IMR-90 (cell line): ENCODE data around the gene KRTAP5-5. TPM values are rescaled to one million over a fixed set of nuclear protein-coding genes. Genes with fewer than 3 reads are reported as not detected.

Experiments
- ATAC-seq: fragments of 200-7000 bp; cut with Tn5 transposase; 2 replicates; pipeline ENCODE4 v1.9.1; 2020; ENCODE audit warnings: low read depth, mild to moderate bottlenecking, moderate library complexity
- BruUV-seq: library from RNA; stranded (reverse); fragments of 400-500 nt; replicated peaks from 2 replicates; lab custom pipeline; 2021; lab: Mats Ljungman, UMichigan
- CTCF ChIA-PET: fragments of 300-600 bp; formaldehyde crosslinking; extraction: SDS; loops from one replicate; lab custom pipeline; 2021; ENCODE audit warnings: antibody characterized with exemption; lab: Yijun Ruan, JAX
- POLR2A ChIA-PET: fragments of 300-600 bp; sonication (Branson Sonifier 250); formaldehyde crosslinking; loops from one replicate; lab custom pipeline; 2022; ENCODE audit warnings: antibody characterized with exemption; ENCODE audit not compliant: unreplicated experiment; lab: Charles Lee
- DNase-seq: peaks from one replicate; pipeline ENCODE4 v3.0.0; 2013
- H2AFZ ChIP-seq: replicated peaks from 2 replicates; pipeline ENCODE3; 2013; ENCODE audit warnings: low read length, mild to moderate bottlenecking; ENCODE audit not compliant: poor library complexity
- H2AK5ac ChIP-seq: 2 replicates; pipeline ENCODE4 v1.6.1; 2013; ENCODE audit warnings: low read depth, low read length, inconsistent platforms
- H2AK9ac ChIP-seq: replicated peaks from 2 replicates; pipeline ENCODE3; 2013; ENCODE audit warnings: mild to moderate bottlenecking, low read depth, low read length, moderate library complexity; ENCODE audit not compliant: poor library complexity
- H2BK120ac ChIP-seq: 2 replicates; pipeline ENCODE4 v1.6.1; 2013; ENCODE audit warnings: low read depth, low read length, inconsistent platforms
- H2BK15ac ChIP-seq: 3 replicates; pipeline ENCODE4 v1.6.1; 2013; ENCODE audit warnings: low read depth, low read length, inconsistent platforms
- H2BK20ac ChIP-seq: 2 replicates; pipeline ENCODE4 v1.6.1; 2013; ENCODE audit warnings: low read depth, mild to moderate bottlenecking, inconsistent platforms, low read length, moderate library complexity
- H2BK5ac ChIP-seq: 2 replicates; pipeline ENCODE4 v1.6.1; 2013; ENCODE audit warnings: mild to moderate bottlenecking, low read depth, low read length, inconsistent platforms; ENCODE audit not compliant: poor library complexity, severe bottlenecking
- H3K14ac ChIP-seq: replicated peaks from 2 replicates; pipeline ENCODE4 v1.6.1; 2013; ENCODE audit warnings: low read depth, low read length, inconsistent platforms
- H3K18ac ChIP-seq: 2 replicates; pipeline ENCODE4 v1.6.1; 2013; ENCODE audit warnings: low read depth, low read length, control low read depth
- H3K23ac ChIP-seq: 2 replicates; pipeline ENCODE4 v1.6.1; 2013; ENCODE audit warnings: low read depth, low read length, inconsistent platforms
- H3K27ac ChIP-seq: 2 replicates; pipeline ENCODE4 v1.5.1; 2013; ENCODE audit warnings: mild to moderate bottlenecking, control low read depth, low read length; ENCODE audit not compliant: insufficient read depth
- H3K27me3 ChIP-seq: 2 replicates; pipeline ENCODE4 v1.6.1; 2013; ENCODE audit warnings: low read length; ENCODE audit not compliant: control insufficient read depth, insufficient read depth
- H3K36me3 ChIP-seq: 2 replicates; pipeline ENCODE4 v1.6.1; 2013; ENCODE audit warnings: low read length, mixed read lengths; ENCODE audit not compliant: control insufficient read depth, insufficient read depth
- H3K4ac ChIP-seq: 2 replicates; pipeline ENCODE4 v1.6.1; 2013; ENCODE audit warnings: low read depth, low read length, inconsistent platforms
- H3K4me1 ChIP-seq: 2 replicates; pipeline ENCODE4 v1.6.1; 2013; ENCODE audit warnings: low read length, mixed read lengths; ENCODE audit not compliant: control insufficient read depth, insufficient read depth
- H3K4me2 ChIP-seq: 2 replicates; pipeline ENCODE4 v1.6.1; 2013; ENCODE audit warnings: low read depth, mild to moderate bottlenecking, control low read depth, low read length, moderate library complexity
- H3K4me3 ChIP-seq: 2 replicates; pipeline ENCODE4 v1.5.1; 2013; ENCODE audit warnings: low read depth, mild to moderate bottlenecking, control low read depth, low read length, moderate library complexity; ENCODE audit not compliant: insufficient read depth
- H3K56ac ChIP-seq: 2 replicates; pipeline ENCODE4 v1.6.1; 2013; ENCODE audit warnings: low read length, inconsistent platforms; ENCODE audit not compliant: insufficient read depth; ENCODE audit errors: extremely low read depth
- H3K79me1 ChIP-seq, 2 experiments: 2 replicates each; pipeline ENCODE4 v1.6.1; 2013; ENCODE audit warnings: low read length in 2 of 2, inconsistent platforms in 1 of 2, low read depth in 1 of 2
- H3K9ac ChIP-seq: 2 replicates; pipeline ENCODE4 v1.6.1; 2013; ENCODE audit warnings: low read depth, low read length, control low read depth
- H3K9me1 ChIP-seq: 2 replicates; pipeline ENCODE4 v1.6.1; 2013; ENCODE audit warnings: low read length, inconsistent platforms; ENCODE audit not compliant: insufficient read depth
- H3K9me3 ChIP-seq: 2 replicates; pipeline ENCODE4 v1.6.1; 2013; ENCODE audit warnings: low read length; ENCODE audit not compliant: control insufficient read depth, insufficient read depth
- H4K20me1 ChIP-seq: 2 replicates; pipeline ENCODE4 v1.6.1; 2013; ENCODE audit warnings: low read length, inconsistent platforms; ENCODE audit not compliant: insufficient read depth
- H4K5ac ChIP-seq: 2 replicates; pipeline ENCODE4 v1.6.1; 2013; ENCODE audit warnings: mild to moderate bottlenecking, low read depth, low read length, control low read depth
- H4K8ac ChIP-seq, 2 experiments: 2 replicates each; pipeline ENCODE4 v1.6.1; 2013; ENCODE audit warnings: low read depth in 2 of 2, low read length in 2 of 2, control low read depth in 1 of 2, inconsistent platforms in 1 of 2
- H4K91ac ChIP-seq: 2 replicates; pipeline ENCODE4 v1.6.1; 2013; ENCODE audit warnings: low read depth, low read length, inconsistent platforms; ENCODE audit not compliant: insufficient read depth
- BHLHE40 ChIP-seq: fragments of 150-350 bp; IDR thresholded peaks from 2 replicates; pipeline ENCODE4 v1.6.1; 2016; ENCODE audit warnings: mild to moderate bottlenecking, low read depth, low read length
- CEBPB ChIP-seq: IDR thresholded peaks from 2 replicates; pipeline ENCODE4 v1.6.1; 2012; ENCODE audit warnings: low read depth, low read length, improper control_type of control experiment
- CHD1 ChIP-seq: IDR thresholded peaks from 2 replicates; pipeline ENCODE4 v1.6.1; 2012; ENCODE audit warnings: low read depth, low read length, improper control_type of control experiment
- CTCF ChIP-seq: conservative IDR thresholded peaks from 2 replicates; pipeline ENCODE4 v1.5.1; 2012; ENCODE audit warnings: mild to moderate bottlenecking, low read depth, low read length, improper control_type of control experiment
- FOS ChIP-seq: fragments of 150-350 bp; IDR thresholded peaks from 2 replicates; pipeline ENCODE4 v1.6.1; 2016; ENCODE audit warnings: low read depth, low read length
- MAFK ChIP-seq: IDR thresholded peaks from 2 replicates; pipeline ENCODE4 v1.6.1; 2012; ENCODE audit warnings: low read depth, low read length, improper control_type of control experiment
- MAZ ChIP-seq: IDR thresholded peaks from 2 replicates; pipeline ENCODE4 v1.6.1; 2012; ENCODE audit warnings: low read depth, mild to moderate bottlenecking, low read length, improper control_type of control experiment, moderate library complexity, borderline replicate concordance
- MXI1 ChIP-seq: IDR thresholded peaks from 2 replicates; pipeline ENCODE4 v1.6.1; 2012; ENCODE audit warnings: low read depth, mild to moderate bottlenecking, low read length, moderate library complexity, borderline replicate concordance
- NFE2L2 ChIP-seq: fragments of 150-350 bp; IDR thresholded peaks from 2 replicates; pipeline ENCODE4 v1.6.1; 2016; ENCODE audit warnings: low read depth, mild to moderate bottlenecking, low read length
- POLR2A ChIP-seq: IDR thresholded peaks from 2 replicates; pipeline ENCODE4 v1.6.1; 2012; ENCODE audit warnings: mild to moderate bottlenecking, low read depth, low read length
- RAD21 ChIP-seq: IDR thresholded peaks from 2 replicates; pipeline ENCODE4 v1.6.1; 2012; ENCODE audit warnings: low read length, improper control_type of control experiment
- RCOR1 ChIP-seq: IDR thresholded peaks from 2 replicates; pipeline ENCODE4 v1.6.1; 2012; ENCODE audit warnings: mild to moderate bottlenecking, low read length, improper control_type of control experiment; ENCODE audit not compliant: insufficient replicate concordance
- RFX5 ChIP-seq: IDR thresholded peaks from 2 replicates; pipeline ENCODE4 v1.8.0; 2012; ENCODE audit warnings: low read depth, mild to moderate bottlenecking, low read length, moderate library complexity
- SMC3 ChIP-seq: fragments of 150-350 bp; IDR thresholded peaks from 2 replicates; pipeline ENCODE4 v1.6.1; 2016; ENCODE audit warnings: low read depth, mild to moderate bottlenecking, antibody characterized with exemption, low read length, moderate library complexity
- USF2 ChIP-seq: fragments of 150-350 bp; IDR thresholded peaks from 2 replicates; pipeline ENCODE4 v1.6.1; 2017; ENCODE audit warnings: mild to moderate bottlenecking, antibody characterized with exemption, low read length, low read depth
- whole genome bisulfite sequencing, 2 experiments: methylation state at CpG; one replicate each; pipeline versions ENCODE4 v1.1.5 to v1.1.7; 2013; ENCODE audit warnings: missing lambda C conversion rate in 2 of 2; ENCODE audit not compliant: insufficient read length in 1 of 2; ENCODE audit errors: extremely low coverage in 2 of 2; 5-methylcytosine and 5-hydroxymethylcytosine counted together
- dilution Hi-C: fragments of 300-500 bp; cut with HindIII; formaldehyde crosslinking; loops from one replicate; pipeline ENCODE4 v1.14.3; 2018; ENCODE audit warnings: low sequenced_read_pairs; ENCODE audit not compliant: unreplicated experiment
- in situ Hi-C: fragments of 300-500 bp; cut with MboI; formaldehyde crosslinking; loops from 3 replicates; pipeline ENCODE4 v1.14.3; 2019; ENCODE audit warnings: low sequenced_read_pairs, inconsistent platforms, mixed read lengths
- intact Hi-C: fragments of 100-400 bp; cut with micrococcal nuclease; formaldehyde crosslinking; loops from 2 replicates; pipeline ENCODE4 v1.10.0; 2022
- polyA plus RNA-seq, 3 experiments: library from polyadenylated mRNA; depleted of rRNA; stranded (reverse); fragments of >200 nt; gene quantifications; 2 replicates each; pipeline ENCODE4 v1.2.3, GENCODE V29; 2012; ENCODE audit warnings: low replicate concordance in 1 of 3
- total RNA-seq: library from RNA; depleted of rRNA; stranded (reverse); fragments of >200 nt; gene quantifications from 2 replicates; pipeline ENCODE4 v1.2.3, GENCODE V29; 2012
- TF ChIP-seq, protein P1 (sequence below): fragments of 150-350 bp; IDR thresholded peaks from 2 replicates; pipeline ENCODE4 v1.6.1; 2016; ENCODE audit warnings: low read depth, mild to moderate bottlenecking, low read length, moderate library complexity, borderline replicate concordance

The KRTAP5-5 gene
- total and polyA plus RNA-seq, 2 of the 4 experiments (the other 2 are of a cell fraction): not detected

DNA sequence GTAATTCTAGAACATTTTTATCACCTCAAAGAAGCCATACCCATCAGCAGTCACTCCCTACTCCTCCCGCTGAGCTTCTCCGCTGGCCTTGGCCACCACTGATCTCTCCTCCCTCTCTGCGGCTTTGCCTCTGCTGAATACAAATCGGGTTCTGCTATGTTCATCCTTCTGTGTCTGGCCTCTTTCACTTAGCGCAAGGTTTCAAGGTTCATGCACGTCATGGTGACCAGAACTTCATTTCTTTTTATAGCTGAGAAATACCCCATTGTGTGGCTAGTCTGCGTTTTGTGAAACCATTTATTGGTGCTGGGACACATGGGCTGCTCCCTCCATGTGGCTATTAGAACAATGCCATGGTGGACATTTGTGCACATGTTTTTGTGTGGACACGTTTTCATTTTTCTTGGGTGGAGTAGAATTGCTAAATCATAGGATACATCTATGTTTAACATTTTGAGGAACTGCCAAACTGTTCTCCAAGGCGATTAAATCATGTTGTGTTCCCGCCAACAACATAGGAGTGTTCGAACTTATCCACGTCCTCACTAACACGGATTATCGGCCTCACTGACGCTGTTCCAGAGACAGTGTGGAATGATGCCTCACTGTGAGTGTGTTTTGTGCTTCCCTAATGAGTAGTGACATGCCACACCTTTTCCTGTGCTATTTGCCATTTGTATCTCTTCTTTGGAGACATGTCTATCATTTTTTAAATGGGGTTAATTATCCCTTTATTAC is 43.2 kb downstream of the KRTAP5-5 start:
- H2AFZ ChIP-seq: no peak overlapping the region
- no peaks in the 10 kb centered on the region for H3K4me1 ChIP-seq
- H2AK5ac ChIP-seq: no peak overlapping the region
- H4K5ac ChIP-seq: no peak overlapping the region
- BruUV-seq: no TSS peak
- ATAC-seq (no peak), DNase-seq (no peak)
- intact Hi-C loops (no loop called here), in situ Hi-C loops (no loop called here), dilution Hi-C loops (no loop called here)
- TF ChIP-seq FOS: no peak
- no peak for TF ChIP-seq MXI1
- TF ChIP-seq, protein P1, sequence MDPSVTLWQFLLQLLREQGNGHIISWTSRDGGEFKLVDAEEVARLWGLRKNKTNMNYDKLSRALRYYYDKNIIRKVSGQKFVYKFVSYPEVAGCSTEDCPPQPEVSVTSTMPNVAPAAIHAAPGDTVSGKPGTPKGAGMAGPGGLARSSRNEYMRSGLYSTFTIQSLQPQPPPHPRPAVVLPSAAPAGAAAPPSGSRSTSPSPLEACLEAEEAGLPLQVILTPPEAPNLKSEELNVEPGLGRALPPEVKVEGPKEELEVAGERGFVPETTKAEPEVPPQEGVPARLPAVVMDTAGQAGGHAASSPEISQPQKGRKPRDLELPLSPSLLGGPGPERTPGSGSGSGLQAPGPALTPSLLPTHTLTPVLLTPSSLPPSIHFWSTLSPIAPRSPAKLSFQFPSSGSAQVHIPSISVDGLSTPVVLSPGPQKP: no peak
- TF ChIP-seq NFE2L2: no peak
- no peak for TF ChIP-seq RCOR1
- no peak for TF ChIP-seq CEBPB
- no peak for TF ChIP-seq CTCF
- no peak for TF ChIP-seq MAFK
- TF ChIP-seq USF2: no peak
- no peak for TF ChIP-seq RAD21
- TF ChIP-seq MAZ: no peak
- TF ChIP-seq SMC3: no peak
- TF ChIP-seq RFX5: no peak
- TF ChIP-seq BHLHE40: no peak
- TF ChIP-seq POLR2A: no peak
- TF ChIP-seq CHD1: no peak
- H3K4ac ChIP-seq: no peak overlapping the region
- H3K56ac ChIP-seq: no peak overlapping the region
- no peak overlapping the region for H2BK120ac ChIP-seq
- no peaks in the 10 kb centered on the region for H3K36me3 ChIP-seq
- no peak overlapping the region for H3K18ac ChIP-seq
- no peak overlapping the region for H4K8ac ChIP-seq
- no peak overlapping the region for H4K91ac ChIP-seq
- H3K9me3 ChIP-seq: 0 out of 2 replicates have a peak, but pooled peaks cover 2% of the 10 kb centered on the region
- H2BK20ac ChIP-seq: no peak overlapping the region
- CTCF ChIA-PET: no interaction called here
- POLR2A ChIA-PET: no interaction called here
- no peaks in the 10 kb centered on the region for H4K20me1 ChIP-seq
- H3K27ac ChIP-seq: no peak overlapping the region
- H3K14ac ChIP-seq: no peak overlapping the region
- 80% methylated on average over 3 of the region's 15 CpGs; no CpG with 5 or more reads in 1 of the 2 experiments for WGBS, 2 experiments
- H3K4me2 ChIP-seq: no peak overlapping the region
- no peak overlapping the region for H2BK5ac ChIP-seq
- no peaks in the 10 kb centered on the region for H3K79me1 ChIP-seq
- peaks cover 54% of the 10 kb centered on the region for H3K27me3 ChIP-seq
- no peak overlapping the region for H3K9ac ChIP-seq
- no peak overlapping the region for H2AK9ac ChIP-seq
- no peak overlapping the region for H2BK15ac ChIP-seq
- no peak overlapping the region for H3K4me3 ChIP-seq
- H3K9me1 ChIP-seq: no peaks in the 10 kb centered on the region; the same call in 1 of the 2 replicates
- H3K23ac ChIP-seq: no peak overlapping the region
